Measurements from ENCODE around the gene NOTCH1.

DNA sequence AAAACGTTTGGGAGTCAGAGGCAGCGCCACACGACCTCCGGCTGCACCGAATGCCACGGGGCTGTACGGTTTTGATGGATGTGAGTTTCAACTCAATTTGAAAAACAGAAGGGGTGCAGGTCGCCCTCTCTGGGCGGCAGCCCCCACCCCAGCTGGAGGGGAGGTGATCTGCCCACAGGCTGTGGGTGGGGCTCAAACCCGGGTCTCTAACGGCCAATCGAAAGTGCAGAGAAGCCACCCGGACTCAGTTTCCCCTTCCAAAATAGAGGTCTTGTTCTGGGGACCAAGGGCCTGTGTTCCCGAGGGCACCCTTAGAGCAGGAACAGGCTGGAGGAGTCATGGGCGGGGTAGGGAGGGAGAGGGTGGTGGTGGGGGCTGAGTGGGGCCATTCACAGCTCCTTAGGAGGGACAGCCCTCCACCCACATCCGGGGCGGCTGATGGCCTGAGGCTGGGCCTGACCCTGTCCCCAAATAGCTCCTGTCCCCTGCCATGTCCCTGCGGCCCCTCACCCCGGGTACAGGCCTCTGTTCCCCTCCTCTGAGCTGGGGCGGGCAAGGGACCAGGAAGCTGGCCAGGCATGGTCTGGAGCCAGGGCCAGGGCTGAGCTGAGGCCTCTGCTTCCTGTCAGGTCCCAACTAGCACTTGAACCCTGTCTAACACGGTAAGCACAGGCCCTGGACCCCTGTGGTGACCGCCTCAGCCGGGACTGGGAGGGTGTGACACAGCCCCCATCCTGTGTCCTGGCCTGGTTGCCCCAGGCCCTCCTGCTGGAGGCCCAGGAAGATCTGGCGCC lies 22.6 kb upstream of the NOTCH1 start:
- TF ChIP-seq GATA2 (IDR thresholded peaks at IDR 0.05; ENCODE audit: low read depth, low read length) (no peak), GATA3 (IDR thresholded peaks at IDR 0.05; ENCODE audit: low read depth, low read length) (no peak)
